BJ (cell line): Measurements from ENCODE around the gene GSN. TPM values are rescaled to one million over a fixed set of nuclear protein-coding genes. Genes with fewer than 3 reads are reported as not detected.
A peak's percentile ranks its signal among the peaks of the same experiment; 100 is the strongest.

ENCODE experiments used
- CTCF ChIA-PET: fragments of 350-600 bp; formaldehyde crosslinking; extraction: SDS; loops from one replicate; lab custom pipeline; 2021; ENCODE audit warnings: antibody characterized with exemption, inconsistent platforms; lab: Yijun Ruan, JAX
- POLR2A ChIA-PET: fragments of 300-600 bp; sonication (Branson Sonifier 250); formaldehyde crosslinking; extraction: SDS; loops from one replicate; lab custom pipeline; 2021; ENCODE audit warnings: antibody characterized with exemption; lab: Charles Lee
- DNase-seq: peaks from one replicate; pipeline ENCODE4 v3.0.0-alpha.2; 2011; ENCODE audit warnings: low read depth
- H3K27me3 ChIP-seq: 2 replicates; pipeline ENCODE4 v1.6.0; 2011; ENCODE audit warnings: low read length; ENCODE audit not compliant: control insufficient read depth, insufficient read depth
- H3K36me3 ChIP-seq: 2 replicates; pipeline ENCODE4 v1.5.1; 2011; ENCODE audit warnings: low read length; ENCODE audit not compliant: control insufficient read depth, insufficient read depth
- H3K4me3 ChIP-seq: 2 replicates; pipeline ENCODE4 v1.5.1; 2011; ENCODE audit warnings: low read depth, mild to moderate bottlenecking, control low read depth, low read length
- polyA plus RNA-seq: library from polyadenylated mRNA; depleted of rRNA; stranded (reverse); fragments of >200 nt; gene quantifications from 2 replicates; pipeline ENCODE4 v1.2.3, GENCODE V29; 2011
- TF ChIP-seq, protein P1 (sequence below): IDR thresholded peaks from 2 replicates; pipeline ENCODE4 v1.5.1; 2011; ENCODE audit warnings: low read depth, mild to moderate bottlenecking, control low read depth, inconsistent platforms, low read length, moderate library complexity; ENCODE audit not compliant: insufficient read depth

GSN gene
- polyA plus RNA-seq, 1 experiment = 765 TPM

DNA sequence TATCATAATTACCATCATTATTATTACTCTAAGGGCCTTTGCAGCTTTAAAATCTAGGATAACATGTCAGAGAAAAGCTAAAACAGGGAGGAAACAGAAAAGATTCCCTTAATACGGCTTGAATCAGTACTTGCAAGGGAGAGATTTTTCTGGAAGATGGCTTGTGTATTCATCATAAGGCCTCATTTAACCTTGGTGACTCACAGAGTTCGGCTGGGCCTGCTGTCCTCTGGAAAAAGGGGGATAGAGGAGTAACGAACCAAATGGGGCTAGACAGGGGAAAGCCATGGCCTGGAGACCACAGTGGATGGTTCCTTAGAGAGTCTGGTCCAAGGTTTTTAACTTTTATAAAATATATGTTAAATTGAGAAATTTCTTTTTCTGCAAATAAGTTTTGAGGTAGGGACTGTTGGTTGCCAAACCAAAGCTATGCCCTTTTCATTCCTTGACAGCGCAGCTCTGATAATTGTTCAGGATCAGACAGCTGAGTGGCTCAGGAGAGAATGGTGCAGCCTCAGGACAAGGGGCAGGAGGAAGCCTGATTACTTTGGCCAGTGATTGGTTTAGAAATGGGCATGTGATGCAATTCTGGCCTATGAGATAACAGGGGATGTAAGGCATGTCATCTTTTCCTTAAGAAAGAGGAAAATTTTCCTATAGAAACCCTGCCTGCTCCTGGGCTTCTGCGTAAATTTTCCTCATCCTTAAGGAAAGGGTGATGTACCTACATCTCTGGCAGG lies 25.6 kb upstream of the GSN start:
- H3K36me3 ChIP-seq = no peaks in the 10 kb centered on the region
- H3K4me3 ChIP-seq = no peak overlapping the region
- no peak for DNase-seq
- ChIA-PET POLR2A (interaction anchor here (0.5 kb wide), 1 partner anchor 45 kb away, joined by 4 read pairs; no protein-coding TSS in a partner anchor), CTCF (interaction anchor here (0.7 to 1.8 kb wide), 3 partner anchors 10 to 25 kb away, joined by 3 to 5 read pairs (median 4); partner anchors contain the start of gene GSN)
- TF ChIP-seq, protein P1, sequence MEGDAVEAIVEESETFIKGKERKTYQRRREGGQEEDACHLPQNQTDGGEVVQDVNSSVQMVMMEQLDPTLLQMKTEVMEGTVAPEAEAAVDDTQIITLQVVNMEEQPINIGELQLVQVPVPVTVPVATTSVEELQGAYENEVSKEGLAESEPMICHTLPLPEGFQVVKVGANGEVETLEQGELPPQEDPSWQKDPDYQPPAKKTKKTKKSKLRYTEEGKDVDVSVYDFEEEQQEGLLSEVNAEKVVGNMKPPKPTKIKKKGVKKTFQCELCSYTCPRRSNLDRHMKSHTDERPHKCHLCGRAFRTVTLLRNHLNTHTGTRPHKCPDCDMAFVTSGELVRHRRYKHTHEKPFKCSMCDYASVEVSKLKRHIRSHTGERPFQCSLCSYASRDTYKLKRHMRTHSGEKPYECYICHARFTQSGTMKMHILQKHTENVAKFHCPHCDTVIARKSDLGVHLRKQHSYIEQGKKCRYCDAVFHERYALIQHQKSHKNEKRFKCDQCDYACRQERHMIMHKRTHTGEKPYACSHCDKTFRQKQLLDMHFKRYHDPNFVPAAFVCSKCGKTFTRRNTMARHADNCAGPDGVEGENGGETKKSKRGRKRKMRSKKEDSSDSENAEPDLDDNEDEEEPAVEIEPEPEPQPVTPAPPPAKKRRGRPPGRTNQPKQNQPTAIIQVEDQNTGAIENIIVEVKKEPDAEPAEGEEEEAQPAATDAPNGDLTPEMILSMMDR = no peak
- no peaks in the 10 kb centered on the region for H3K27me3 ChIP-seq

DNA sequence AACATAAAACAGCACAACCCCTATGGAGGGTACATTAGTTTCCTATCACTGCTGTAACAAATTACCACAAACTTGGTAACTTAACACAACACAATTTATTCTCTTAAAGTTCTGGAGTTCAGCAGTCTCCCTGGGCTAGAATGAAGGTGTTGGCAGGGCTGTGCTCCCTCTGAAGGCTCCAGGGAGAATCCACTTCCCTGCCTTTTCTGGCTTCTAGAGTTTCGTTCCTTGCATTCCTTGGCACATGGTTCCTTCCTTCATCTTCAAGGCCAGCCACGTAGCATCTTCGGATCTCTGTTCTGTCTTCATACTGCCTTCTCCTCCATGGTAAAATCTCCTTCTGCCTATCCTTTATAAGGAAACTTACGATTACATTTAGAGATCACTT lies 25.0 kb upstream of the GSN start:
- no peak for DNase-seq
- ChIA-PET POLR2A (interaction anchor here (0.5 kb wide), 1 partner anchor 44 kb away, joined by 4 read pairs; no protein-coding TSS in a partner anchor), CTCF (interaction anchor here (0.9 to 1.8 kb wide), 3 partner anchors 20 to 25 kb away, joined by 3 to 5 read pairs (median 4); partner anchors contain the start of gene GSN)
- TF ChIP-seq, protein P1 = no peak
- Histone ChIP-seq H3K36me3 (no peaks in the 10 kb centered on the region), H3K27me3 (no peaks in the 10 kb centered on the region), H3K4me3 (no peak overlapping the region)

DNA sequence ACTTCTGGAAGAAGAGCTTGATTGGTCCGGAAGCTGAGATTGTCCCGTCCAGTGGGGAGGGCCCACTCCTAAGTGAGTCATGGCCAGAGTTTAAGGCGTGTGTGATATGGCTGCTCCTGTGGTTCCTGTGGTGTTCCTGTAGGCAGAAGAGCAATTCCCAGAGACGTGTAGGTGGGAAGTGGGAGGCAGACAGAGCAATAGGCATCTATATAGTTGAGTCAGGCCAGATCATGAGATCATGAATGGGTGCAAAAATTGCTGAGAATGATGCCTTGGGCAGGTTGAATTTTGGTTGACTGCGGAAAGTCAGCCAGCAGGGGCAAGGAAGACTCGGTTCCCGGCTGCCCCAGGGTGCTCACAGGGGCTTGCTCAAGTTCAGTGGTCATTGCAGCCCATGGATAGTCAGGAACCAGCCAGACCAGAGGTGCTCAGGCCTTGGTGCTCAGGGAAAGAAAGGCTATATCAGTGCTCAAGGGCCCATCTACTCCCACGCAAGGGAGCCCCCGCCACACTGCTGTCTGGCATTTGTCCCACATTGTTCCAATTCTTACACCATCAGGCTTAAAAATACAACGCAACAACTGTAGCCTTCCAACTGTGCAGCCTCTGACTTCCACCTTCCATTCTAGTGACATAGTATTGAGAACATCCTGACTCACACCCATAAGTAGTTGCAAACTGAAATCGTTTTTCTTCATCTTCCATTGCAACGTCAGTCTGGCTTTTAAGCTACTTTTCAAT lies 21.0 kb upstream of the GSN start:
- Histone ChIP-seq H3K36me3 (no peaks in the 10 kb centered on the region), H3K4me3 (no peak overlapping the region), H3K27me3 (no peaks in the 10 kb centered on the region)
- TF ChIP-seq, protein P1 = no peak
- POLR2A ChIA-PET = interaction anchor here (0.6 kb wide), 1 partner anchor 21 kb away, joined by 11 read pairs; the partner anchor contains the start of gene GSN
- peak; percentile 70 for DNase-seq
- CTCF ChIA-PET = interaction anchor here (0.7 to 3.6 kb wide), 5 partner anchors 9 to 31 kb away, joined by 3 to 15 read pairs (median 5); no protein-coding TSS in a partner anchor

DNA sequence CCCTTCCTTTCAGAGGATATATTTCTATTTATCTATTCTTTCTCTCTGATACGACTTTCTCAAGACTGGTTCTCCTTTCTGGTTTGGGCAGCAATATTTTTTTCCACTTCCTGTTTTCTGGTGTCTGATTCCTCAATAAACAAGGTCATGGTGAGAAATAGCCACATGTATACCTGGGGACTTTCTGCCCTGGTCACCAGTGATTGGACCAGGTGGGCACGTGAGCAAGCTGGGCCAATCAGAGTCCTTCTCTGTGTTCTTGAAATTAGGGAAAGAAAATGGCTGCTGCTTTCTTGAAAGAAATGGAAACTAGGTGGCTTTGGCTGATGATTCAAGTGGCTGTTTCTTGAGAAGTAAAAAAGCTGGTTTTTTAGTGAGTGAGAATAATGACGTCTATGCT lies 18.4 kb upstream of the GSN start:
- ChIA-PET CTCF (no interaction called here), POLR2A (no interaction called here)
- Histone ChIP-seq H3K4me3 (no peak overlapping the region), H3K36me3 (no peaks in the 10 kb centered on the region), H3K27me3 (no peaks in the 10 kb centered on the region)
- DNase-seq = no peak
- TF ChIP-seq, protein P1 = no peak
